GM19043 (cell line): ENCODE results near the gene FBLN1.
"Not testable (repeated sequence)": the region's sequence is repeated elsewhere in the genome, so short reads cannot be mapped to it uniquely, and the experiment has no call there.

Source experiments
- ATAC-seq: cut with Tn5 transposase; IDR thresholded peaks from one replicate; pipeline ENCODE4 v1.9.1; 2021; ENCODE audit warnings: low read depth; ENCODE audit not compliant: unreplicated experiment

The FBLN1 gene

GRCh38 chr22:45544588-45545170 lies 42.0 kb downstream of the FBLN1 start:
- ATAC-seq, result no peak

DNA sequence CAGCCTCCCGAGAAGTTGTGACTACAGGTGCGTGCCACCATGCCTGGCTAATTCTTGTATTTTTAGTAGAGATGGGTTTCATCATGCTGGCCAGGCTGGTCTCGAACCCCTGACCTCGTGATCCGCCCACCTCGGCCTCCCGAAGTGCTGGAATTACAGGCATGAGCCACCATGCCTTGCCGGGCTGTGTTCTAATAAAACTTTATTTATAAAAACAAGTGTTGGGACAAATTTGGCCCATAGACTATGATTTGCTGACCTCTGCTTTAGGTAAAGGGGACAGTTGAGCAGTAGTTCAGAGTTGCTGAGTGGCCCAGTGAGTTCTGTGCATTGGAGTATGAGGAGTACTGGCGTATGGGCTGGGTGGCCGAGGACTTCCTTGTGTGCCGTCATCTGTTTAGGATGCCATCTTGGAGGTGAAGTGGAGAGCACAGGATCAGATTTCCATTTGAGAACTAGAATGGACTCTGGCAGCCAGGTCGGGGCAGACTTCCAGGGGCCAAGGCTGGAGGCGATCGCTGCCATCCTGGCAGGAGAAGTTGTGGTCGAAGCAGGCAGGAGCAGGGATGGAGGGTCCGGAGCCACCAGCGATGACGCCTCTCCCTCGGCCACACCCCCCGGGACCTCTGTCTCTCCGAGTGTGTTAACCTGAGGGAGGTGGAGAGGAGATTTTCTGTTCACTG lies 43.8 kb downstream of the FBLN1 start:
- no peak for ATAC-seq

GRCh38 chr22:45547016-45547345 lies 44.3 kb downstream of the FBLN1 start:
- no peak for ATAC-seq

DNA sequence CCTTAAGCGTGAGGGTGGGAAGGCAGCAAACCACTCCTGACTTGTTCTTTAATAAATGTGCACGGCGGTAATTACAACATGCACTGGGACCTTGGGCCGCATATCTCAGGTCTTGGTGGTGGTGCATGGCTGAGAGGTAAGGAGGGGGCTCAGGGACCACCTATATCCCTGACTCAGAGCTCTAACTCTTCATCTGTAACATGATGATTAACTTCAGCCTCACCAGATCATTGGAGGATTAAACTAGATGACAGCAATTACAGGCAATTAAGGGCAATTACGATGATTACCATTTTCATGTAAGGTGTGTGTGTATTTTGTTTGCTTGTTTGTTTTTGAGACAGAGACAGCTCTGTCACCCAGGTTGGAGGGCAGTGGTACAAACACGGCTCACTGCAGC lies 45.0 kb downstream of the FBLN1 start:
- no peak for ATAC-seq

DNA sequence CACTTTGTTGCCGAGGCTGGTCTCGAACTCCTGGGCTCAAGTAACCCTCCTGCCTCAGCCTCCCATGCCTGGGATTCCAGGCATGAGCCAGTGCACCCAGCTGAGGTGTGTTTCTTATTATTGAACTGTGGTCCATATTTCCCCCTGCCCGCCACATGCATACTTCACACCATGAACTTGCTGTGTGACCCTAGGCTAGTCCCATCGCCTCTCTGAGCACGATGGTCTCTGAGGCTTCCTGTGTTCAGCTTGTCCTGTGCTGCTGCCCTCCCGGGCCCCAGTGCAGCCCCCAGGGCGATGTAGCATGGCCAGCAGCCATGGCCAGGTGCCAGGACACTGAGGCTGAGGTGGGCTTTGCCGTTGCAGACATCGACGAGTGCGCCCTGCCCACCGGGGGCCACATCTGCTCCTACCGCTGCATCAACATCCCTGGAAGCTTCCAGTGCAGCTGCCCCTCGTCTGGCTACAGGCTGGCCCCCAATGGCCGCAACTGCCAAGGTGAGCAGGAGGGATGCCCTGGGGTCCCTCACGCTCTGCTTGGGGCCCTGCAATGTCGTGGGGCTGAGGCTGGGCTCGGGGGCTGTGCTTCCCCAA lies 45.7 kb downstream of the FBLN1 start:
- no peak for ATAC-seq

DNA sequence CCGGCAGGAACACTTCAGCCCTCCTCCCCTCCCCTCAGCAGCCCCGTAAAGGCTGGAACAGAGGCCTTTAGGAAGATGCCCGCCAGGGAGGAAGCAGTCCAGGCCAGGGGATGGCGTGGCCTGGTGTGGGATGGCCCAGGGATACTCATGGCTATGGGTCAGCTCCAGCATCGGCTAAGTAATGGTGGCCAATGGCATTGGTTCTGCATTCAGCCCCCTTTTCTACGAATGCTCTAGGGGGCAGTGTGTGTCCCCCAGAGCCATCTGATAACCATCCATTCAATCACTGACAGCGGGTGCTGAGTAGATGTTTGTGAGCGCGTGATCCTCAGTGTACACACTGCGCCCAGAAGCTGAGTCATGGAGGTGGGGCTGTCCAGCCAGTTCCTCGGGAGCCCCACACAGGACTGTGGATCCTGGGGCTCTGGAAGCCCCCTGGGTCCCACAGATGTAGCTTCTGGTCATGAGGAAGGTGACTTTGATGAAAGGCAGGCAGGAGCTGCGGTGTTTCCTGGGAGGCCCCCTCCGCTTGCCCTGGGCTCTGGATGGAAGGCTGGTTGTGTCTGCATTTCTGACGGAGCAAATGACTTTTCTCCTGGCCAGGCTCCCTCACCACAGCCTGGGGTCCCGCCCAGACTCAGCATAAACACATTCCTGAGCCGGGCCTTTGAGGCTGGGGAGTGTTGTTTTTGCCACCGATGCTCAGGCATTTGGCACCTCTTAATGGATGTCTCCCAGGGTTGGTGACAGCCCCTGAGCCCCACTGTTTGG lies 46.5 kb downstream of the FBLN1 start:
- no peak for ATAC-seq

DNA sequence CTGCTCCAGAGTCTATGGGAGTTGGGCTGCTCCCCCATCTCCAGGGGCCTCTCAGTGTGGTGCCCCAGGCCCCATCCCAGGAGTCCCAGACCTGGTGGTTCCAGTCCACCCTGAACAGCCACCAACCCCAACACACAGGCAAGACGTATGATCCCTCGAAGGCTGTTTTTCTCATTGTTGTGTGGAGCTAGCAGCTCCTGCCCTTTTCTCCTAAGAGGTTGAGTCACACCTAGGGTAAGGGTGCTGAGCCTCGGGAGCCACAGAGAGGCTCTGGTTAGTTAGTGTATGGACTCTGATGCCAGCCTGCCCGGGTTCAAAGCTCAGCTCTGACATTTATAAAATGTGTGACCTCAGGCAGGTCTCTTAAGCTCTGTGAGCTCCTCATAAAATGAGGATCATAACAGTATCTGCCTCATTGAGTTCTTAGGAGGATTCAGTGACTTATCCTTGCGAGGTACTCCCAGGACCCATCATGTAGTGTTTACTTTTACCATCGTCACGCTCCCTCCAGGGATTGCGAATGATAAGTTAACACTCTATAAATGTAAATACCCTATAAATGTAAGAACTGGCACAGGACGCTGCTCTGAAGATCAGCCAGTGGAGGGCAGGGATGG lies 47.2 kb downstream of the FBLN1 start:
- ATAC-seq, result no peak

DNA sequence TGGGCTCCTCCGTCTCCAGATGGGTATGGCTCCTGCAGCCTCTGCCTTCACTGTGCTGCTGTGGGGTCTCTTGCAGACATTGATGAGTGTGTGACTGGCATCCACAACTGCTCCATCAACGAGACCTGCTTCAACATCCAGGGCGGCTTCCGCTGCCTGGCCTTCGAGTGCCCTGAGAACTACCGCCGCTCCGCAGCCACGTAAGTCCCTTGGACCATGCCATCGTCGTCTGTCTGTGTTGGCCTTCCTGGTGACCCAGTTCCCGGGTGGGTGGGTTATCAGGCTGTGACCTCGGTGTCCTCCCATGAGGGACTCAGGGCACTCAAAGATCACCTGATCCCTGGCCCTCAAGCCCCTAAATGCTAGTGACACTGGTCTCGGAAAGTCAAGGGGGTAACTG lies 47.7 kb downstream of the FBLN1 start:
- no peak for ATAC-seq

GRCh38 chr22:45550891-45551290 lies 48.2 kb downstream of the FBLN1 start:
- no peak for ATAC-seq

- no peak for ATAC-seq
These were observed 48.8 kb downstream of the FBLN1 start for GRCh38 chr22:45551310-45552016.

- ATAC-seq, result no peak
These were observed 49.3 kb downstream of the FBLN1 start for GRCh38 chr22:45552017-45552411.

- ATAC-seq, result no peak
These were observed 50.1 kb downstream of the FBLN1 start for GRCh38 chr22:45552580-45553350.

- no peak for ATAC-seq
These were observed 50.8 kb downstream of the FBLN1 start for GRCh38 chr22:45553351-45554039.

GRCh38 chr22:45554040-45554406 lies 51.3 kb downstream of the FBLN1 start:
- ATAC-seq, result no peak

DNA sequence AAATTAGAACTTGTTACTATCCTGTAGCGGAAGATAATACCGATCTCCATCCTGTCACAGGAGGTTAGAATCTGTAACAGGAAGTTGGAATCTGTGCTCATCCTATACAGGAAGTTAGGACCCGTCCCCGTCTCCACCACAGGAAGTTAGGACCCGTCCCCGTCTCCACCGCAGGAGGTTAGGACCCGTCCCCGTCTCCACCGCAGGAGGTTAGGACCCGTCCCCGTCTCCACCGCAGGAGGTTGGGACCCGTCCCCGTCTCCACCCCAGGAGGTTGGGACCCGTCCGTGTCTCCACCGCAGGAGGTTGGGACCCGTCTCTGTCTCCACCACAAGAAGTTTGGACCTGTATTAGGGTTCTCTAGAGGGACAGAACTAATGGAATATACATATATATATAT lies 52.2 kb downstream of the FBLN1 start:
- no peak for ATAC-seq

- ATAC-seq, result not testable (repeated sequence)
These were observed 55.2 kb downstream of the FBLN1 start for GRCh38 chr22:45557926-45558325.

DNA sequence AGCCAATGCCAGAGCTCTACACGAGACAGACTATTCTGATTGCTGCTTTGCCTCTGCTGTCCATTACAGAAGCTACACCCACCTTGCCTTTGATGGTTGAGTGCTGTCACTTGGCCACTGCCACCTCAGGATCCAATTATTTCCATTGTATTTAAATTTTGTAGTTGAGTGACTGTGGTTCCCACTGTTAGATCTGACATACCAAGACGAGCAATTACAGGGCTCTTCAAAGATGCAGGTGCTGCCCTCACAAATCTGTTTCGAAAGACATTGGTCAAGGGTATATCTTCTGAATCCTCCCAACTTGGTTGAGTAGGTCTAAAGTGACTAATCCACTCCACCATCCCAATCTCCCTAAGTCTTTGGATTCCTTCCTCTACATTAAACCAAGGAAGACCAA lies 57.4 kb downstream of the FBLN1 start:
- not testable (repeated sequence) for ATAC-seq

DNA sequence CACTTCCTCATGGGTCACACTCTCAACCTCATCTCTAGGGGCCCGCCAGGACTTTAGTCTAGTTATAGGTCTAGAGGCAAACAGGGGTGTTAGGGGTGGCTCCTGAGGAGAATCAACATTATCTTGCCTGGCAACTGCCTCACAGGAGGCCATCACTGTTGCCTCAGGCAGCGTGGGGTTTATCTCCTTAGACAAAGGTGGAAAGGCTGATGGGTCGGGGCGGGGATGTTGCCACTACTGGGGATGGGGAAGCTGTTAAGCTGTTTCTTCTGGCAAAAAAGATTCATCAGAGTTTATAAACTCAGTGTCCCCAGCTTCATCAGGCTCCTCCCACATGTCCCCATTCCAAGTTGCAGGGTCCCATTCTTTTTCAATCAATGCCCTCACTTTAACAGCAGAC lies 58.1 kb downstream of the FBLN1 start:
- ATAC-seq, result not testable (repeated sequence)

DNA sequence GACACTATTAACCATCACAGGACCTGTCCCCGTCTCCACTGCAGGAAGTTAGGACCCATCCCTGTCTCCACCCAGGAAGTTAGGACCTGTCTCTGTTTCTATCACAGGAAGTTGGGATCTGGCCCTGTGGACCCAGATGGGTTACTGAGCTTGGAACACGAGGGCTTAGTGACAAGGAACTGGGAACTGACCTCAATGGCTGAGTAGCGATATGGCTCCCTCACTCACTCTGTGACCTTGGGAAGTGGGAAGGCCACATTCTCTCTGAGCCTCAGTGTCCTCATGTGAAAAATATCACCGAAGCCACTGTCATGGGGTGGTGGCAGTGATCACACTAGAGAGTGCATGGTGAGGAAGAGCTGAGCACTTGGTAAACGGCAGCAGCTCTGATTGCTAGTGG lies 59.4 kb downstream of the FBLN1 start:
- ATAC-seq, result no peak
